GM23338 (cell line): Measurements from ENCODE around the gene TMEM59. TPM values are rescaled to one million over a fixed set of nuclear protein-coding genes. Genes with fewer than 3 reads are reported as not detected.

Experiments
- ATAC-seq: fragments of 200-7000 bp; cut with Tn5 transposase; 3 replicates; pipeline ENCODE4 v1.9.1; 2020
- DNase-seq: peaks from one replicate; pipeline ENCODE4 v3.0.0-alpha.2; 2015; ENCODE audit warnings: low spot score
- H2AFZ ChIP-seq: fragments of 200-600 bp; sonication (generic); 2 replicates; pipeline ENCODE4 v1.8.0; 2016; ENCODE audit warnings: antibody characterized with exemption, mild to moderate bottlenecking, moderate library complexity
- H3F3A ChIP-seq: fragments of 200-600 bp; sonication (generic); replicated peaks from 2 replicates; pipeline ENCODE4 v1.8.0; 2017; ENCODE audit warnings: antibody characterized with exemption, mixed run types, low read depth
- H3K27ac ChIP-seq: fragments of 200-600 bp; sonication (generic); 2 replicates; pipeline ENCODE4 v1.6.1; 2016; ENCODE audit warnings: low read depth
- H3K27me3 ChIP-seq: fragments of 200-600 bp; sonication (generic); 2 replicates; pipeline ENCODE4 v1.8.0; 2016; ENCODE audit warnings: mild to moderate bottlenecking, mixed run types, moderate library complexity; ENCODE audit not compliant: insufficient read depth
- H3K36me3 ChIP-seq: fragments of 200-600 bp; sonication (generic); 2 replicates; pipeline ENCODE4 v1.8.0; 2016; ENCODE audit warnings: mild to moderate bottlenecking; ENCODE audit not compliant: insufficient read depth
- H3K4me1 ChIP-seq: fragments of 200-600 bp; sonication (generic); 2 replicates; pipeline ENCODE4 v1.8.0; 2016; ENCODE audit warnings: mild to moderate bottlenecking, moderate library complexity; ENCODE audit not compliant: insufficient read depth
- H3K4me2 ChIP-seq: fragments of 200-600 bp; sonication (generic); 2 replicates; pipeline ENCODE4 v1.7.1; 2017; ENCODE audit warnings: mixed run types
- H3K4me3 ChIP-seq: fragments of 200-600 bp; sonication (generic); 2 replicates; pipeline ENCODE4 v1.6.1; 2016; ENCODE audit warnings: mixed run types
- H3K79me2 ChIP-seq: fragments of 200-600 bp; sonication (generic); replicated peaks from 2 replicates; pipeline ENCODE4 v1.8.0; 2017; ENCODE audit warnings: mild to moderate bottlenecking; ENCODE audit not compliant: insufficient read depth
- H3K9me2 ChIP-seq: fragments of 200-600 bp; sonication (generic); 2 replicates; pipeline ENCODE4 v1.8.0; 2017; ENCODE audit not compliant: insufficient read depth
- H4K20me1 ChIP-seq: fragments of 200-600 bp; sonication (generic); replicated peaks from 2 replicates; pipeline ENCODE4 v1.8.0; 2017; ENCODE audit warnings: mild to moderate bottlenecking; ENCODE audit not compliant: insufficient read depth
- H3K27ac Mint-ChIP-seq: 2 replicates; pipeline ENCODE4 v1.8.0; 2020; ENCODE audit warnings: inconsistent platforms, mild to moderate bottlenecking, moderate library complexity, mixed read lengths
- H3K27me3 Mint-ChIP-seq: 3 replicates; pipeline ENCODE4 v1.8.0; 2022; ENCODE audit warnings: low read depth, mild to moderate bottlenecking, moderate library complexity, mixed read lengths, inconsistent platforms; ENCODE audit not compliant: insufficient read depth, poor library complexity
- H3K36me3 Mint-ChIP-seq: 3 replicates; pipeline ENCODE4 v1.8.0; 2021; ENCODE audit warnings: low read depth, mild to moderate bottlenecking, inconsistent platforms, moderate library complexity, mixed read lengths
- H3K4me1 Mint-ChIP-seq: 3 replicates; pipeline ENCODE4 v1.8.0; 2020; ENCODE audit warnings: mild to moderate bottlenecking, inconsistent platforms, mixed read lengths
- H3K4me3 Mint-ChIP-seq: 3 replicates; pipeline ENCODE4 v1.8.0; 2021; ENCODE audit warnings: moderate library complexity, mild to moderate bottlenecking, inconsistent platforms, mixed read lengths
- H3K9me3 Mint-ChIP-seq: 3 replicates; pipeline ENCODE4 v1.8.0; 2020; ENCODE audit warnings: moderate library complexity, mild to moderate bottlenecking, inconsistent platforms, mixed read lengths
- CREB1 ChIP-seq: fragments of 250-450 bp; sonication (Bioruptor Pico); IDR thresholded peaks from 2 replicates; pipeline ENCODE4 v1.5.0; 2020; ENCODE audit warnings: low read depth, mild to moderate bottlenecking, moderate library complexity
- EZH2 ChIP-seq: fragments of 200-600 bp; sonication (generic); IDR thresholded peaks from one replicate; pipeline ENCODE4 v1.8.0; 2017; ENCODE audit warnings: antibody characterized with exemption, mild to moderate bottlenecking, low read depth; ENCODE audit not compliant: unreplicated experiment
- EZH2phosphoT487 ChIP-seq: fragments of 200-600 bp; sonication (generic); IDR thresholded peaks from one replicate; pipeline ENCODE4 v1.8.1; 2018; ENCODE audit warnings: antibody characterized with exemption; ENCODE audit not compliant: unreplicated experiment
- JUNB ChIP-seq: IDR thresholded peaks from one replicate; pipeline ENCODE4 v1.6.1; 2016; ENCODE audit warnings: antibody characterized with exemption; ENCODE audit not compliant: unreplicated experiment
- NANOG ChIP-seq: IDR thresholded peaks from 2 replicates; pipeline ENCODE4 v1.6.1; 2016; ENCODE audit warnings: antibody characterized with exemption, borderline replicate concordance
- POLR2AphosphoS5 ChIP-seq: IDR thresholded peaks from 2 replicates; pipeline ENCODE4 v1.6.1; 2016; ENCODE audit warnings: antibody characterized with exemption, low read depth
- STAT1 ChIP-seq: IDR thresholded peaks from one replicate; pipeline ENCODE4 v1.6.1; 2016; ENCODE audit warnings: antibody characterized with exemption; ENCODE audit not compliant: unreplicated experiment
- ZNF114 ChIP-seq: fragments of 250-450 bp; sonication (Bioruptor Pico); IDR thresholded peaks from 2 replicates; pipeline ENCODE4 v1.5.0; 2020; ENCODE audit warnings: mild to moderate bottlenecking, moderate library complexity
- ZNF331 ChIP-seq: fragments of 250-450 bp; sonication (Bioruptor Pico); IDR thresholded peaks from 2 replicates; pipeline ENCODE4 v1.5.0; 2020; ENCODE audit warnings: low read depth, mild to moderate bottlenecking, moderate library complexity
- polyA plus RNA-seq: library from polyadenylated mRNA; unstranded; fragments of >200 nt; fragmentation: Nextera tagmentation; extraction: Ambion mirVana; gene quantifications from 2 replicates; pipeline ENCODE4 v1.2.1, GENCODE V29; 2016
- total RNA-seq: library from RNA; depleted of rRNA; stranded (reverse); fragments of >200 nt; shearing (Covaris generic); gene quantifications from 2 replicates; pipeline ENCODE4 v1.2.3, GENCODE V29; 2014
- TF ChIP-seq, protein P1 (sequence below): IDR thresholded peaks from 2 replicates; pipeline ENCODE4 v1.6.1; 2016; ENCODE audit warnings: antibody characterized with exemption
- TF ChIP-seq, protein P2 (sequence below), 2 experiments: fragments of 200-600 bp in 1 of 2; sonication (generic) in 1 of 2; conservative IDR thresholded peaks; 2 replicates each; pipeline versions ENCODE4 v1.5.1 to v1.6.1; 2016 to 2017; ENCODE audit warnings: antibody characterized with exemption in 2 of 2, low read depth in 2 of 2, mild to moderate bottlenecking in 2 of 2, moderate library complexity in 1 of 2
- TF ChIP-seq, protein P3 (sequence below): IDR thresholded peaks from one replicate; pipeline ENCODE4 v1.6.1; 2018; ENCODE audit warnings: antibody characterized with exemption; ENCODE audit not compliant: unreplicated experiment

Gene TMEM59
- total and polyA plus RNA-seq, 2 experiments from 2014 or later = 81.9 to 132 TPM

DNA sequence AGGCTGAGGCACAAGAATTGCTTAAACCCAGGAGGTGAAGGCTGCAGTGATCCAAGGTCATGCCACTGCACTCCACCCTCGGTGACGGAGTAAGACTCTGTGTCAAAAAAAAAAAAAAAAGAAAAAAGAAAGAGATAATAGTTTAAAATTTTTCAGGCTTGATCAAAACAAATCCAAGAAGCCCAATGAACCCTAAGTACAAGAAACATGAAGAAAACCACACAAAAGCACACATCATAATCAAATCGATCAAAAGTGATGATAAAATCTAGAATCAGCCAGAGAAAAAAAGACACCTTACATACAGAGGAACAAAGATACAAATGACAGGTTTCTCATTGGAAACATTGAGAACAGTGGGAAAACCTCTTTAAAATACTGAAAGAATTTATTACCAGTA, 66.5 kb downstream of the TMEM59 start:
- H2AFZ ChIP-seq = no peak overlapping the region
- Mint-ChIP-seq H3K4me3 (no peak overlapping the region), H3K9me3 (peaks cover 3% of the 10 kb centered on the region; the same call in 1 of the 3 replicates), H3K4me1 (peaks cover 14% of the 10 kb centered on the region), H3K36me3 (no peaks in the 10 kb centered on the region), H3K27me3 (no peaks in the 10 kb centered on the region), H3K27ac (no peak overlapping the region)
- TF ChIP-seq POLR2AphosphoS5 (no peak), CREB1 (no peak), ZNF331 (CRISPR knock-in tag) (no peak)
- no peak overlapping the region for H3K27ac ChIP-seq
- H3K27me3 ChIP-seq = no peaks in the 10 kb centered on the region
- DNase-seq (no peak), ATAC-seq (no peak)
- no peaks in the 10 kb centered on the region for H3K36me3 ChIP-seq
- H3K4me1 ChIP-seq = peaks cover 11% of the 10 kb centered on the region
- H3K4me2 ChIP-seq = no peak overlapping the region
- no peaks in the 10 kb centered on the region for H3K9me2 ChIP-seq
- H3K4me3 ChIP-seq = no peak overlapping the region
- H3F3A ChIP-seq = no peaks in the 10 kb centered on the region
- H3K79me2 ChIP-seq = no peaks in the 10 kb centered on the region
- no peaks in the 10 kb centered on the region for H4K20me1 ChIP-seq

DNA sequence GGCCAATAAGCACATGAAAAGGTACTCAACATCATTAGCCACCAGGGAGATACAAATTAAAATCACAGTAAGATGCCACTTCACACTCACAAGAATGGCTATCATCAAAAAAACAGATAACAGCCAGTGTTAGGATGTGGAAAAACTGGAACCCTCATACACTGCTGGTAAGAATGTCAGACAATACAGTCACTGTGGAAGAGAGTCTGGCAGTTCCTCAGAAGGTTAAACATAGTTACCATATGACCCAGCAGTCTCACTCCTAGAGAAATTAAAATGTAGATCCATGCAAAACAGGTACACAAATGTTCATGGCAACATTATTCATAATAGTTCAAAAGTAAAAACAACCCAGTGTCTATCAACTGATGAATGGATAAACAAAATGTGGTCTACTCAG, 68.3 kb downstream of the TMEM59 start:
- Histone ChIP-seq H3K79me2 (no peaks in the 10 kb centered on the region), H3K9me2 (no peaks in the 10 kb centered on the region), H3K27ac (no peak overlapping the region), H4K20me1 (no peaks in the 10 kb centered on the region), H3K4me3 (no peak overlapping the region), H3K27me3 (no peaks in the 10 kb centered on the region), H3K4me2 (0 out of 2 replicates have a peak overlapping the region, but pooled peaks have one; percentile 32), H3F3A (no peaks in the 10 kb centered on the region), H3K4me1 (peaks cover 15% of the 10 kb centered on the region), H3K36me3 (no peaks in the 10 kb centered on the region), H2AFZ (peak overlapping the region; percentile 80)
- Mint-ChIP-seq H3K4me3 (no peak overlapping the region), H3K9me3 (no peaks in the 10 kb centered on the region), H3K27ac (no peak overlapping the region), H3K27me3 (no peaks in the 10 kb centered on the region), H3K4me1 (peaks cover 21% of the 10 kb centered on the region), H3K36me3 (no peaks in the 10 kb centered on the region)
- ATAC-seq = no peak
- TF ChIP-seq, protein P1, sequence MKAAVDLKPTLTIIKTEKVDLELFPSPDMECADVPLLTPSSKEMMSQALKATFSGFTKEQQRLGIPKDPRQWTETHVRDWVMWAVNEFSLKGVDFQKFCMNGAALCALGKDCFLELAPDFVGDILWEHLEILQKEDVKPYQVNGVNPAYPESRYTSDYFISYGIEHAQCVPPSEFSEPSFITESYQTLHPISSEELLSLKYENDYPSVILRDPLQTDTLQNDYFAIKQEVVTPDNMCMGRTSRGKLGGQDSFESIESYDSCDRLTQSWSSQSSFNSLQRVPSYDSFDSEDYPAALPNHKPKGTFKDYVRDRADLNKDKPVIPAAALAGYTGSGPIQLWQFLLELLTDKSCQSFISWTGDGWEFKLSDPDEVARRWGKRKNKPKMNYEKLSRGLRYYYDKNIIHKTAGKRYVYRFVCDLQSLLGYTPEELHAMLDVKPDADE = no peak
- TF ChIP-seq, protein P2, sequence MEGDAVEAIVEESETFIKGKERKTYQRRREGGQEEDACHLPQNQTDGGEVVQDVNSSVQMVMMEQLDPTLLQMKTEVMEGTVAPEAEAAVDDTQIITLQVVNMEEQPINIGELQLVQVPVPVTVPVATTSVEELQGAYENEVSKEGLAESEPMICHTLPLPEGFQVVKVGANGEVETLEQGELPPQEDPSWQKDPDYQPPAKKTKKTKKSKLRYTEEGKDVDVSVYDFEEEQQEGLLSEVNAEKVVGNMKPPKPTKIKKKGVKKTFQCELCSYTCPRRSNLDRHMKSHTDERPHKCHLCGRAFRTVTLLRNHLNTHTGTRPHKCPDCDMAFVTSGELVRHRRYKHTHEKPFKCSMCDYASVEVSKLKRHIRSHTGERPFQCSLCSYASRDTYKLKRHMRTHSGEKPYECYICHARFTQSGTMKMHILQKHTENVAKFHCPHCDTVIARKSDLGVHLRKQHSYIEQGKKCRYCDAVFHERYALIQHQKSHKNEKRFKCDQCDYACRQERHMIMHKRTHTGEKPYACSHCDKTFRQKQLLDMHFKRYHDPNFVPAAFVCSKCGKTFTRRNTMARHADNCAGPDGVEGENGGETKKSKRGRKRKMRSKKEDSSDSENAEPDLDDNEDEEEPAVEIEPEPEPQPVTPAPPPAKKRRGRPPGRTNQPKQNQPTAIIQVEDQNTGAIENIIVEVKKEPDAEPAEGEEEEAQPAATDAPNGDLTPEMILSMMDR (conservative IDR thresholded peaks at IDR 0.05; ENCODE audit: low read depth in 2 of 2) = no peak
- TF ChIP-seq EZH2phosphoT487 (no peak), ZNF114 (no peak), EZH2 (no peak), POLR2AphosphoS5 (no peak), STAT1 (no peak), CREB1 (no peak), ZNF331 (CRISPR knock-in tag) (no peak), JUNB (no peak), NANOG (no peak)
- TF ChIP-seq, protein P3, sequence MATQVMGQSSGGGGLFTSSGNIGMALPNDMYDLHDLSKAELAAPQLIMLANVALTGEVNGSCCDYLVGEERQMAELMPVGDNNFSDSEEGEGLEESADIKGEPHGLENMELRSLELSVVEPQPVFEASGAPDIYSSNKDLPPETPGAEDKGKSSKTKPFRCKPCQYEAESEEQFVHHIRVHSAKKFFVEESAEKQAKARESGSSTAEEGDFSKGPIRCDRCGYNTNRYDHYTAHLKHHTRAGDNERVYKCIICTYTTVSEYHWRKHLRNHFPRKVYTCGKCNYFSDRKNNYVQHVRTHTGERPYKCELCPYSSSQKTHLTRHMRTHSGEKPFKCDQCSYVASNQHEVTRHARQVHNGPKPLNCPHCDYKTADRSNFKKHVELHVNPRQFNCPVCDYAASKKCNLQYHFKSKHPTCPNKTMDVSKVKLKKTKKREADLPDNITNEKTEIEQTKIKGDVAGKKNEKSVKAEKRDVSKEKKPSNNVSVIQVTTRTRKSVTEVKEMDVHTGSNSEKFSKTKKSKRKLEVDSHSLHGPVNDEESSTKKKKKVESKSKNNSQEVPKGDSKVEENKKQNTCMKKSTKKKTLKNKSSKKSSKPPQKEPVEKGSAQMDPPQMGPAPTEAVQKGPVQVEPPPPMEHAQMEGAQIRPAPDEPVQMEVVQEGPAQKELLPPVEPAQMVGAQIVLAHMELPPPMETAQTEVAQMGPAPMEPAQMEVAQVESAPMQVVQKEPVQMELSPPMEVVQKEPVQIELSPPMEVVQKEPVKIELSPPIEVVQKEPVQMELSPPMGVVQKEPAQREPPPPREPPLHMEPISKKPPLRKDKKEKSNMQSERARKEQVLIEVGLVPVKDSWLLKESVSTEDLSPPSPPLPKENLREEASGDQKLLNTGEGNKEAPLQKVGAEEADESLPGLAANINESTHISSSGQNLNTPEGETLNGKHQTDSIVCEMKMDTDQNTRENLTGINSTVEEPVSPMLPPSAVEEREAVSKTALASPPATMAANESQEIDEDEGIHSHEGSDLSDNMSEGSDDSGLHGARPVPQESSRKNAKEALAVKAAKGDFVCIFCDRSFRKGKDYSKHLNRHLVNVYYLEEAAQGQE = no peak
- DNase-seq = no peak
